GM19452 (cell line): Measurements from ENCODE around the gene DNAI7.

Experiments used
- ATAC-seq: cut with Tn5 transposase; IDR thresholded peaks from one replicate; pipeline ENCODE4 v1.9.1; 2021; ENCODE audit not compliant: unreplicated experiment

DNAI7 gene

DNA sequence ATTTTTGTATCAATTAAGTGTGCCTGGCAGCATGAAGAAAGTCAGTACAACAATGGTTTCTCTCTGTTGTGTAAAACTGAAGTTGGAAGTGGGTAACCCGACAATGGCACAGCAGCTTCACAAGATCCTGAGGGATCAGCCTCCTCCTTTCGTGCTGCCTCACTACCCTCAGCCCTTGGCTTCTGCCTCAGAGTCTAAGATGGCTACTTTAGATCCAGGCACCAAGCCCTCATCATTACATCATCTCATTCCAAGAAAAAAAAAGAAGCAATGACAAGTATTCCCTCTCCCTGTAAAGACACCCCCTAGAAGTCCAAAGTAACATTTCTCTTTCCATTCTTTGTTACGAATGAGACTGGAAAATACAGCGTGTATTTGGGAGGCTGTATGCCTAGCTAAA lies 92.6 kb downstream of the DNAI7 start:
- ATAC-seq = no peak

DNA sequence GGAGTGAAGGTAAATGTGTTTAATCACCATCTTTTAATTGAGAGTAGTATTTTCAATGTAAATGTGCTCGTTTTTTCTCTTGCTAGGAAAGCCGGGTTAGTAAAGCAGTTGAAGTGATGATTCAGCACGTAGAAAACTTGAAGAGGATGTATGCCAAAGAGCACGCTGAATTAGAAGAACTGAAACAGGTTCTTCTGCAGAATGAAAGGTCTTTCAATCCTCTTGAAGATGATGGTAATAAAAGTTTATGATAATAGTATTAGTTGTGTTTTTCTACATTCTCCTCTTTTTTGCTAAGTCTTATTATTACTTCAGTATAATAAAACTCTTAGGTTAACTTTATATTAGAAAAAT lies 93.9 kb downstream of the DNAI7 start:
- no peak for ATAC-seq

DNA sequence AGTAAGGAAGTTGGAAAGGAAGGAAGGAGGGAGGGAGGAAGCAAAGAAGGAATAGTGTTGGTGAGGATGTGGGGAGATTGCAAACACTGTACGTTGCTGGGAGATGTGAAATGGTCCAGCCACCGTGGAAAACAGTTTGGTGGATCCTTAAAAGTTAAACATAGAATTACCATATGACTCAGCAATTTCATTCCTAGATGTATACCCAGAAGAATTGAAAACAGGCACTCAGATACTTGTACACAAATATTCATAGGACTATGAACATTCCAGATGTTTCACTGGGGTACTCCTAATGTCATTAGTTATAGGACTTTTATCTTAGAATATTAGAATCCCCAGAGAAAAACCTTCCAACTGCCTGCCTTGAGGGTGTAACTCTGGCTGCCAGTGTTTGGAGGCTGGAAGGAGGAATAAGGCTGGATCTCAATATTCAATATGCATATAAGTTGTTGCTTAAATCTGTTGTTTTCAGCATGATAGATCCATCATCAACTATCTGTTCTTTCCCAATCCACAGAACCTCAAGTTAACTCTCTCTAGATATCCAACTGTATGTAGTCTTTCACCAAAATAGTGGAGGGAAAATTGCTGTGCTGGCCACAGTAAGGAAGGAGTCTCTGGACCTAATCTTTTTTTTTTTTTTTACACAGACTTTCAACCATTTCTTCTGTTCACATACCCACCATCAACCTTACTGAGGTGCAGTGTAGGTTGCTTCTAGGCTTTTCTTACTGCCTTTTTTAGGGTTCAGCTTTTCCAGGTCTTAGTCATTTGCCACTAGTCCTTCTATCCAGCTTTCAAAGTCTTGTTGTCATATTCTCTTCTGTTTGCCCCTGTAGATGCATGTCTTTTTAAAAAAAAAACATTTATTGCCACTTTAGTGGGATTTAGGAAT lies 94.5 kb downstream of the DNAI7 start:
- no peak for ATAC-seq

DNA sequence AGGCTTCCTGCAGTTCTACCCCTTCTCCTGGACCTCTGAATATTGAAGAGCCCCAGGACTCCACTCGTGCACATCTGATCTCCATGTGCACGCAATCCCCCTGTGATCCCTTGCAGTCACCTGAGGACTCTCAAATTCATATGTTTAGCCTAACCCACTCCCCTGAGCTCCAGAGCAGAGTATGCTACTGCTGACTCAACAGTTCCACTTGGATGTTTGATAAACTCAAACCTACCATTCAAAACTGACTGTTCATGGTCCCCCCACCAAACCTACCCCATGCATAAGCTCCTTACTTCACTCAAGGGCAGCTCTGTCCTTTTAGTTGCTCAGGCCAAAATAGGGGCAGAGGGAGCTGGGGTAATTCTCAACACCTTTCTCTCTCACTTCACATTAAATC lies 96.0 kb downstream of the DNAI7 start:
- ATAC-seq = no peak

DNA sequence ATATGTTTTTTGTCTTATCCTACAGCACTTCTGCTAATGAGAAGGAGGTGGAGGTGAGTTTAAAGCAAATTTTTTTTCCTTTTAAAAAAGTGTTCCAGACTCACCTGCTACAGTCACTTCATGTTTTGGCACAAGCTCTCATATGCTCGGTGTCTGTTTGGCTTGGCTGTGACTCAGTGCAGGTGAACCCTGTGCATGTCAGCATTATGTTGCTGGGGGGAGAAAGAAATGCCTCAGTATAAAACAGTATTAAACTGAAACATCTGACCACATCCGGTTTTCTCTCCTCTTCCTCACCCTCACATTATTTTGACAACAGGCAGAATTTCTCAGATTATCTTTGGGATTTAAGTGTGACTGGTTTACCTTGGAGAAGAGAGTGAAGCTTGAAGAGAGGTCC lies 105.2 kb downstream of the DNAI7 start:
- no peak for ATAC-seq

DNA sequence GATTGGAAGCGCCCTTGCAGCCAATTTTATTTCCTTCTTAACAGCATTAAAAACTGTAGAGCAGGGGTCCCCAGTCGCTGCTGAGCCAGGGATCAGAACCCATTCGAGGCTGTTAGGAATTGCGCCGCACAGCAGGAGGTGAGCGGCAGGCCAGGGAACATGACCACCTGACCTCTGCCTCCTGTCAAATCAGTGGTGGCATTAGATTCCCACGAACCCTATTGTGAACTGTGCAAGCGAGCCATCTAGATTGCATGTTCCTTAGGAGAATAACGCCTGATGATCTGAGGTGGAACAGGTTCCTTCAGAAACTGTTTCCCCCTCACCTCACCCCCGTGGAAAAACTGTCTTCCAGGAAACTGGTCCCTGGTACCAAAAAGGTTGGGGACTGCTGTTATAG lies 107.4 kb downstream of the DNAI7 start:
- ATAC-seq = no peak

DNA sequence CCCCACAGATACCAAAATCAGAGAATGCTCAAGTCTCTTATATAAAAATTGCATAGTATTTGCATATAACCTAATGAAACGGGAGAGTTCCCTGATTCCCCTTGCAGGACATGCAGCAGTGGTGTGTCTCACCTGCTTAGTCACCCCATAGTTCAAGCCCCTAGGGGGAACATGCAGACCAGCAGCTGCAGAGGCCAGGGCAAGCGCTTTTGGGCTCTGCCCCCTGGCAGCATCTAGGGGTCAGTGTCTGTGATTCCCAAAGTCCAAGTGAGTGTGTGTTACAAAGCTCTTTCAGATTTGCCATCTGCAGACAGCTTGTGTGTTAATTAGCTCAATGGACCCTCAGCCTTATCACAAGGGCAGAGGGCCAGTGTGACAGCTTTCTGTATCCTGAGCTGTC lies 110.1 kb downstream of the DNAI7 start:
- ATAC-seq = no peak

DNA sequence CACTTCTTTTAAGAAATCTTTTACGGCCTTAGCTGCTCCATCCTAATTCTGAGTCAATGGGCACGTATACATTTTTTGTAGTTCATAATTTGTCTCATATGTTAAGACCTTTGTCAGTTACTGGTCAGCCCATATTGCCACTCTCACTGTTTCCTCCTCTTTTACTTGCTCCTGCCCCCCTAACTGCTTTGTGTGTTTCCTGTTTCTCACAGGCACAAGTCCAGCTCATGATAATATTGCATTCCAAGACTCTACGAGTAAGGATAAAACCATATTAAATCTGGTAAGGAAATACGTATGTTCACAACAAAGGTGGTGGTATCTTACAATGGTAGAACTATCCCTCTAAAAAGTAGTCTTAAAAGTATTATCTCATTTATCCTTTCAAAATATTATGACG lies 111.7 kb downstream of the DNAI7 start:
- no peak for ATAC-seq

DNA sequence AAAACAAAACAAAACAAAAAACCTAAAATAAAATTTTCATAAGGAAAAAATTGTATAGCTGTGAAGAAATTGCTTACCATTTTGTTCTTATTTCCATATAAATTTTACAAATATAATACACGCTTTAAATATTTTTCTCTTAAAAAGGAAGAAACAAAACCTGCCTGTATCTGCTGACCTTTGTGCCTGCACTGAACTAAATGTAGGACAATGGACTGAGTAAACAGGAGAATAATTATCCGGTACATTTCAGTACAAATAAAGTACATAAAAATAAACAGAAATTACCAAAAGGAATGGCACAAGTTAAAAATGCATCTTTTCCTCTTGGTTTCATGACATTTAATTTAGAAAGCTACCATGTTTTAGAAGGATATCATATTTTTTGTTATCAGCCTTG lies 112.3 kb downstream of the DNAI7 start:
- ATAC-seq = no peak

DNA sequence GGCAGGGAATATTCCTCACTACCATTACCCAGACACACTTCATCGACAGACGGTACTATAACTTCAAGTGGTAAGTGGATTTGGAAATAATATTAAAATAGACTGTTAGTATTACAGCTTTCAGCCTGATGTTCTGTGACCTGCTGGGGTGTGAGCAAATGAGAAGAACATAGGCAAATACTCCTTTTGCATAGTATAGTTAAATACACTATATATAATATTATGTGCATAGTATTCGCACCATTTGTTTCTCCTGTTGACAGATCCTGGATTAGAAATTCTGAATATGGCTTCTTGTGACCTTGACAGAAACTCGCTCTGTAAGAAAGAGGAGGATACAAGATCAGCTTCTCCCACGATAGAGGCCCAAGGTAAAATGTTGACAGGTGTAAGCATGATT lies 115.6 kb downstream of the DNAI7 start:
- ATAC-seq = no peak

DNA sequence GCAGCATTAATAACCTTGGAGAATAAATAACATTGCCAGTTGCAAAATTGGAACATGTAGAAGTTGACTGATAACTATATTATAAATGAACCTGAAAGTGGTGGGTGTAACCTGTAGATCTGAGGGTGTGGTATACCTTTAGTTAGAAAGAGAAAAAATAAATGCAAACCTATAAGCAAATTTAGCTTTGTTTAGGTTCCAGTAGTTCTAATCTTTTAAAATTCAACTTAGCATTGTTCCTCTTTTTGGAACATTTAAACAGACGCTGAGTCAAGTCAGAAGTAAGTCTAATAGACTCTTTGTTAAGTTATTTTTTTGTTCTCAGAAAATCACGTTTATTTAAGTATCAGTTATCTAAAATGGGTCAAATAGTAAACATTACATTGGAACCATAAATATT lies 120.0 kb downstream of the DNAI7 start:
- peak; percentile 49 for ATAC-seq

DNA sequence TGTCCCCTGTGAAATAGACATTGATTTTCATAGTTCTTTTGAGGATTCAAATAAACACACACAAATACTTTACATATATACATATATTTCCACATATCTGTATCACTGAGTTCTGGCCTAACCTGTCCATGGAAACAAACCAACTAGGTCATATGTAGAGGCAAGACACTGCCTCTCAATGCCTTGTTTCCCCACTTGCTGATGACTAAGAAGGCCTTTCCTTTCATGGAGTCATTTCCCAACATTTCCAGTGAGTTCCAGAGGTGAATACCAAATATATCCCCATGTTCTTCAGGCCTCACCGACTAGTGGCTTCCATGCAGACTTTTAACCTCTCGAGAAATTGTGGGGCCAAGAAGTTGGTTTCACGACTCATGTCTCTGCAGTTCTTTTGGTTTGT lies 120.8 kb downstream of the DNAI7 start:
- ATAC-seq = no peak

DNA sequence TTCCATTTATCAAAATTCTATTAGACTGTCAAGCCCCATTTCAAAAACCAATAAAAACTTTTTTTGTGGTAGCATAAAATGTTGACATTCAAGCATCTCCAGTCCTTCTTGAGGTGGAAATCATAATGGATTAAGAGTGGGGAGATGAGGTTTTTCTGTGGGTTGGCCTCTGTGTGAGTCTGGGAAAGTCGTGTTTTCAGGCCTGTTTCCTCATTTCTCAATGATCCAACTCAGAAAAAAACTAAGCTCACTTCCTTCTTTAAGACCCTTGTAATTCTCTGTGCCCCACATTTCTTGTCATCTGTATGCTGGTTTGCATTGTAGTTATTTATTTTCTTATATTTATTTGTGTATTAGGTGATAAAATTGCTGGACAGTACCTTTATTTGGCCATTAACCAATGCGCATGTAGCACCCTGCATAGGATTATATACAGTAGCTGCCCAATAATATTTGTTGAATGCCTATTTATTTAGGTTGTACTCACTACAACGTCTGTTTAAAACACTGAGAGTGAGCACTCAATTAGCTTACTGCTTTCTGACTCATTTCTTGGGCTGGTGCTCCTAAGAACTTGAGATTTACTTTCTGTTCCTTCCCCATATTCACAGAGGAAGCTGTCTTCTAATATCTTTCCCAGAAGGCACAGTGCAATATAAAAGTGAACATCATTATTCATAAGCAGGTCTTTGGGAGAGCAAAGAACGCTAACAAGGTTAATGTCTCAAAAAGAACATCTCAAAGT lies 121.9 kb downstream of the DNAI7 start:
- ATAC-seq = no peak

DNA sequence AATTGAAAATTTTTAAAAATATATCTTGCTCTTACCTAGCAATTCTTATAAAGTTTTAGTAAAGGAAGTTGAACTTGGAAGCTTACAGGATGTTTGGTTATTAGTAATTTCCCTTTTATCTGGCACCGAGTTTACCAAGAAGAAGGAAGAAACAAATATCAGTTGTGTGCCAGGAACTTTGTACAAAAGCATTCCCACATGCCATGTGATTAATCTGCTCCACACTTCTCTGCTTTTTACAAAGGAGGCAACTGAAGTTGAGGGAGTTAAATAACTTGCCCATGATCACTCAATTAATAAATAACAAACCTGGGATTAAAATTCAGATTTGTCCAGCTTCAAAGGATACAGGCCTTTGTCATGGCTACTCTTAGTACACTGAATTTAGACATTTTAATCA lies 123.6 kb downstream of the DNAI7 start:
- no peak for ATAC-seq

DNA sequence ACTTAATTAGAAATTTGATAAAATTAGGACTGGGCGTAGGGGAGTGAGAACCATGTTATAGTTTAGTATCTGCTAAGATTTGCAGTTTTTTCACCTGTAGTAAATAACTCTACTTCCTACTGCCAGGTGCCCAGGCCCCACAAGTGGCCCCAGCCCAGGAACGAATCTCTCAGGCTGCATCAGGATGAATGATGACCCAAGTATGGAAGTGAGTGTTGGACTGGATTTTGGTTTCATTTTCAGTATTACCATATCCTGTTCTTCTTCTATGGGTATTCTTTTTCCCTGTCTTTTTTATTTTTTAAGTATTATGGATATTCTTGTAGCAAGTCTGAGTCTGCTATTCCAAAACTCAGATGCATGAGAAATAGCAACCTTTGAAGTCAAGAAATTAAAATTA lies 125.7 kb downstream of the DNAI7 start:
- ATAC-seq = no peak

DNA sequence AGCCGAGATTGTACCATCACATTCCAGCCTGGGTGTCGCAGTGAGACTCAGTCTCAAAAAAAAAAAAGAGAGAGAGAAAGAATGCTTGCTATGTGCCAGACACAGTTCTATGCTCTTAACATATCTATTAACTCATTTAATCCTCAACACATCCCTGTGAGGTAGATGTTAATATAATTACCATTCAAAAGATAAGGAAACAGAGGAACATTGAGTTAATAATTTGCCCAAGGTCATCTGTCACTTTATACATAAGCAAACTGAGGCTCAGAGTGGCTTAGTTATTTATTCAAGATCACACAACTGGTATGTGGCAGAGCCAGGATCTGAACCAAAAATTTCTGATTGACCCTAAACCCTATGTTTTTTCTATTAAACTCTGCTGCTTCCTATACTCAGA lies 129.9 kb downstream of the DNAI7 start:
- ATAC-seq = no peak

DNA sequence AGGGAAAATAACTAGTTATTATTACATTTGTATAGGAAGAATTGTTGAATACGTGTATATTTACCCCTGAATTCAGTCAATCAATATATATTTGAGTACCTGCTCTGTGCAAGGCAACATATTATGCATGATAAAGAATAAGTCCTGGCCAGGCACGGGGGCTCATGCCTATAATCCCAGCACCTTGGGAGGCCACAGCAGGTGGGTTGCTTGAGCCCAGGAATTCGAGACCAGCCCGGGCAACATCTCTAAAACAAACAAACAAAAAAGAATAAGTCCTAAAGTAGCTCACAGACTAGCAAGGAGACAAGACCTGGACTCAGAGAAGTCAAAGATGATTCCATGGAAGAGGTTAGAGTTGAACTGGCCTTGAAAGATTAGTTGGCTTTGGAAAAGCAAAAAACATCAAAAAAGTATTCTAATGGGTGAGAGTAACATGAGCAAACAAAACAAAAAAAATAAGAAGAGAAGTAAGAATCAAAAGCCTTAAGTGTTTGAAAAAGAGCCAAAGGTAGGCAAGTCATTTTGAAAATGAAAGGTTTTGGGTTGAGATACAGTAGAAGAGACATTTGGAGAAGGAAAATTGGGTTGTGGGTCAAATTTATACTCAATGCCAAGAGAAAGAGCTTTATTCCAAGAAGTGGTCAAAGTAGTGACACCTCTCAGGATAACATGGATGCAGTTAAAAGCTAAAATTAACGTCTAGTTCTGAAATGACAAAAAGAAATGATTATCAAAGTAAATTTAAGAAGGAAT lies 130.9 kb downstream of the DNAI7 start:
- no peak for ATAC-seq

DNA sequence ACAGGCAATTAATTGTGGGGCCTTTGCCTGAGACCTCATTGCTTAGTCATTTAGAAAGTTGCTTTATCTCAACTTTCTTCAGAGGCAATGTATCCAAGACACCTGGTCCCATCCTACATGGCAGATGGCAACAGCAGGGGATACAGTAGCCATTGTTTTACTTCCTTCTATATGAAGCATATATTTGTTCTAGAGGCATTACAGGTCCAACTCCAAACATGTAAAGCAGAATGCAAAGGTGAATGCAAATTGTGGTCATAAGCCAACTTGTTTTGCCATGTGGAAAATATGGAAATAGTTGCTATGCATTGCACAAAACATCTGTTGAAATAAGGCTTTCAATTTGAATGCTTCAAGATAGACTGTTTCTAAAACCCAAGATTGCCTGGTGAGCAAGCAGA lies 136.3 kb downstream of the DNAI7 start:
- ATAC-seq = peak; percentile 45
